WTC11 (cell line): ENCODE data around the gene PRND.

Experiments used
- FOXJ3 ChIP-seq: sonication (generic); formaldehyde crosslinking; IDR thresholded peaks from 2 replicates; pipeline ENCODE4 v1.9.0; 2021; ENCODE audit warnings: missing genetic modification reagents, mild to moderate bottlenecking, borderline replicate concordance
- GRHL2 ChIP-seq: fragments of 250-450 bp; sonication (Bioruptor Pico); IDR thresholded peaks from 2 replicates; pipeline ENCODE4 v1.8.0; 2022; ENCODE audit warnings: mild to moderate bottlenecking, moderate library complexity; ENCODE audit not compliant: insufficient replicate concordance, severe bottlenecking
- SOX15 ChIP-seq: fragments of 250-450 bp; sonication (Bioruptor Pico); IDR thresholded peaks from 2 replicates; pipeline ENCODE4 v1.9.0; 2021; ENCODE audit warnings: mild to moderate bottlenecking
- TEAD4 ChIP-seq: sonication (generic); formaldehyde crosslinking; IDR thresholded peaks from 2 replicates; pipeline ENCODE4 v1.8.0; 2022; ENCODE audit warnings: mild to moderate bottlenecking, missing genetic modification reagents
- TP53 ChIP-seq: sonication (generic); formaldehyde crosslinking; IDR thresholded peaks from 2 replicates; pipeline ENCODE4 v1.8.1; 2023; ENCODE audit warnings: mild to moderate bottlenecking, missing genetic modification reagents
- ZNF121 ChIP-seq: sonication (generic); formaldehyde crosslinking; IDR thresholded peaks from 2 replicates; pipeline ENCODE4 v1.8.0; 2023; ENCODE audit warnings: missing genetic modification reagents
- ZNF232 ChIP-seq: sonication (generic); formaldehyde crosslinking; IDR thresholded peaks from 2 replicates; pipeline ENCODE4 v1.8.0; 2022; ENCODE audit warnings: mild to moderate bottlenecking, missing genetic modification reagents
- TF ChIP-seq, protein P1 (sequence below): fragments of 200-600 bp; IDR thresholded peaks from 2 replicates; pipeline ENCODE4 v1.8.0; 2022; ENCODE audit warnings: antibody characterized with exemption
- TF ChIP-seq, protein P2 (sequence below): sonication (generic); formaldehyde crosslinking; IDR thresholded peaks from 2 replicates; pipeline ENCODE4 v1.8.1; 2022; ENCODE audit warnings: mild to moderate bottlenecking, missing genetic modification reagents, moderate library complexity, borderline replicate concordance
- TF ChIP-seq, protein P3 (sequence below): sonication (generic); formaldehyde crosslinking; IDR thresholded peaks from 2 replicates; pipeline ENCODE4 v1.8.1; 2022; ENCODE audit warnings: low read depth, missing genetic modification reagents, borderline replicate concordance
- TF ChIP-seq, protein P4 (sequence below): sonication (generic); formaldehyde crosslinking; IDR thresholded peaks from 2 replicates; pipeline ENCODE4 v1.8.0; 2022; ENCODE audit warnings: mild to moderate bottlenecking, missing genetic modification reagents
- TF ChIP-seq, protein P5 (sequence below): sonication (generic); formaldehyde crosslinking; IDR thresholded peaks from 2 replicates; pipeline ENCODE4 v1.8.0; 2023; ENCODE audit warnings: mild to moderate bottlenecking, missing genetic modification reagents
- TF ChIP-seq, protein P6 (sequence below): sonication (generic); formaldehyde crosslinking; IDR thresholded peaks from 2 replicates; pipeline ENCODE4 v1.8.1; 2022; ENCODE audit warnings: mild to moderate bottlenecking, moderate library complexity, missing genetic modification reagents

DNA sequence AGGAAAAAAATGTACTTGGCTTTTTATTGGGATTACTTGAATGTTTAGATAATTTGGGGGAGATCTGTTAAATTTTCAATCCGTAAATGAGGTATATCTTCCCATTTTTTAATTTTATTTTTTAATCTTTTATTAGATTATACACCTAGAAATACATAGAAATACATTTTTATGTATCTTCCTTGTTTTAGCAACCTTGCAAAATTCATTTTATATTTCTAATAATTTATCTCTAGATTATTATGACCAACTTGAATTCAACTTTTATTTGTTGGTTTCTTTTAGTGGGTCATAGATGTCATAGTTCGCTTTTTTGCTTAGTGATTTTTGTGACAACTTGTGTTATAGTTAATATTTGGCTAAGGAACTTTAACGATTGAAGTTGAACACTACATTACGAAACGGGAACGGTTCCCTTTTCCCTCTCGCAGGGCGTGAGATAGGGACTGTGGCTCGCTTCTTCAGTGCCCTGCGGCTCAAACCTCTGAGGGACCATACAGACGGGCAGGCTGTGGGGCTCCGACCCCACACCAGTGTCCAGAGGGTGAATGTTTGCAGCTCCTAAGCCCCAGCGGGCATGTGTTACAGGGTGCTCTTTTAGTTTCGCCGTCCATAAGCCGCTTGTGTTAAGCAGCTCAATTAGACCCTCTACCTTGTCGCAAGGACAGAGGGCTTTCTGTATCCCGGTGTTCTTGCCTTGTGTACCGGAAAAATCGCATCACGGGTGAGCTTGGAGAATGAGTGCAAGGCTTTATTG is 53.8 kb downstream of the PRND start:
- no peak for TF ChIP-seq TP53 (CRISPR knock-in tag)
- TF ChIP-seq, protein P1, sequence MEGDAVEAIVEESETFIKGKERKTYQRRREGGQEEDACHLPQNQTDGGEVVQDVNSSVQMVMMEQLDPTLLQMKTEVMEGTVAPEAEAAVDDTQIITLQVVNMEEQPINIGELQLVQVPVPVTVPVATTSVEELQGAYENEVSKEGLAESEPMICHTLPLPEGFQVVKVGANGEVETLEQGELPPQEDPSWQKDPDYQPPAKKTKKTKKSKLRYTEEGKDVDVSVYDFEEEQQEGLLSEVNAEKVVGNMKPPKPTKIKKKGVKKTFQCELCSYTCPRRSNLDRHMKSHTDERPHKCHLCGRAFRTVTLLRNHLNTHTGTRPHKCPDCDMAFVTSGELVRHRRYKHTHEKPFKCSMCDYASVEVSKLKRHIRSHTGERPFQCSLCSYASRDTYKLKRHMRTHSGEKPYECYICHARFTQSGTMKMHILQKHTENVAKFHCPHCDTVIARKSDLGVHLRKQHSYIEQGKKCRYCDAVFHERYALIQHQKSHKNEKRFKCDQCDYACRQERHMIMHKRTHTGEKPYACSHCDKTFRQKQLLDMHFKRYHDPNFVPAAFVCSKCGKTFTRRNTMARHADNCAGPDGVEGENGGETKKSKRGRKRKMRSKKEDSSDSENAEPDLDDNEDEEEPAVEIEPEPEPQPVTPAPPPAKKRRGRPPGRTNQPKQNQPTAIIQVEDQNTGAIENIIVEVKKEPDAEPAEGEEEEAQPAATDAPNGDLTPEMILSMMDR = no peak
- no peak for TF ChIP-seq ZNF232 (CRISPR knock-in tag)
- TF ChIP-seq, protein P2, sequence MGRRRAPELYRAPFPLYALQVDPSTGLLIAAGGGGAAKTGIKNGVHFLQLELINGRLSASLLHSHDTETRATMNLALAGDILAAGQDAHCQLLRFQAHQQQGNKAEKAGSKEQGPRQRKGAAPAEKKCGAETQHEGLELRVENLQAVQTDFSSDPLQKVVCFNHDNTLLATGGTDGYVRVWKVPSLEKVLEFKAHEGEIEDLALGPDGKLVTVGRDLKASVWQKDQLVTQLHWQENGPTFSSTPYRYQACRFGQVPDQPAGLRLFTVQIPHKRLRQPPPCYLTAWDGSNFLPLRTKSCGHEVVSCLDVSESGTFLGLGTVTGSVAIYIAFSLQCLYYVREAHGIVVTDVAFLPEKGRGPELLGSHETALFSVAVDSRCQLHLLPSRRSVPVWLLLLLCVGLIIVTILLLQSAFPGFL = no peak
- TF ChIP-seq FOXJ3 (CRISPR knock-in tag) = no peak
- TF ChIP-seq, protein P3, sequence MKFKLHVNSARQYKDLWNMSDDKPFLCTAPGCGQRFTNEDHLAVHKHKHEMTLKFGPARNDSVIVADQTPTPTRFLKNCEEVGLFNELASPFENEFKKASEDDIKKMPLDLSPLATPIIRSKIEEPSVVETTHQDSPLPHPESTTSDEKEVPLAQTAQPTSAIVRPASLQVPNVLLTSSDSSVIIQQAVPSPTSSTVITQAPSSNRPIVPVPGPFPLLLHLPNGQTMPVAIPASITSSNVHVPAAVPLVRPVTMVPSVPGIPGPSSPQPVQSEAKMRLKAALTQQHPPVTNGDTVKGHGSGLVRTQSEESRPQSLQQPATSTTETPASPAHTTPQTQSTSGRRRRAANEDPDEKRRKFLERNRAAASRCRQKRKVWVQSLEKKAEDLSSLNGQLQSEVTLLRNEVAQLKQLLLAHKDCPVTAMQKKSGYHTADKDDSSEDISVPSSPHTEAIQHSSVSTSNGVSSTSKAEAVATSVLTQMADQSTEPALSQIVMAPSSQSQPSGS = no peak
- TF ChIP-seq, protein P4, sequence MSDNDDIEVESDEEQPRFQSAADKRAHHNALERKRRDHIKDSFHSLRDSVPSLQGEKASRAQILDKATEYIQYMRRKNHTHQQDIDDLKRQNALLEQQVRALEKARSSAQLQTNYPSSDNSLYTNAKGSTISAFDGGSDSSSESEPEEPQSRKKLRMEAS (CRISPR knock-in tag) = no peak
- TF ChIP-seq ZNF121 (CRISPR knock-in tag) = no peak
- TF ChIP-seq GRHL2 (CRISPR knock-in tag) = no peak
- no peak for TF ChIP-seq SOX15 (CRISPR knock-in tag)
- TF ChIP-seq TEAD4 (CRISPR knock-in tag) = no peak
- TF ChIP-seq, protein P5, sequence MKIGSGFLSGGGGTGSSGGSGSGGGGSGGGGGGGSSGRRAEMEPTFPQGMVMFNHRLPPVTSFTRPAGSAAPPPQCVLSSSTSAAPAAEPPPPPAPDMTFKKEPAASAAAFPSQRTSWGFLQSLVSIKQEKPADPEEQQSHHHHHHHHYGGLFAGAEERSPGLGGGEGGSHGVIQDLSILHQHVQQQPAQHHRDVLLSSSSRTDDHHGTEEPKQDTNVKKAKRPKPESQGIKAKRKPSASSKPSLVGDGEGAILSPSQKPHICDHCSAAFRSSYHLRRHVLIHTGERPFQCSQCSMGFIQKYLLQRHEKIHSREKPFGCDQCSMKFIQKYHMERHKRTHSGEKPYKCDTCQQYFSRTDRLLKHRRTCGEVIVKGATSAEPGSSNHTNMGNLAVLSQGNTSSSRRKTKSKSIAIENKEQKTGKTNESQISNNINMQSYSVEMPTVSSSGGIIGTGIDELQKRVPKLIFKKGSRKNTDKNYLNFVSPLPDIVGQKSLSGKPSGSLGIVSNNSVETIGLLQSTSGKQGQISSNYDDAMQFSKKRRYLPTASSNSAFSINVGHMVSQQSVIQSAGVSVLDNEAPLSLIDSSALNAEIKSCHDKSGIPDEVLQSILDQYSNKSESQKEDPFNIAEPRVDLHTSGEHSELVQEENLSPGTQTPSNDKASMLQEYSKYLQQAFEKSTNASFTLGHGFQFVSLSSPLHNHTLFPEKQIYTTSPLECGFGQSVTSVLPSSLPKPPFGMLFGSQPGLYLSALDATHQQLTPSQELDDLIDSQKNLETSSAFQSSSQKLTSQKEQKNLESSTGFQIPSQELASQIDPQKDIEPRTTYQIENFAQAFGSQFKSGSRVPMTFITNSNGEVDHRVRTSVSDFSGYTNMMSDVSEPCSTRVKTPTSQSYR (CRISPR knock-in tag) = no peak
- TF ChIP-seq, protein P6, sequence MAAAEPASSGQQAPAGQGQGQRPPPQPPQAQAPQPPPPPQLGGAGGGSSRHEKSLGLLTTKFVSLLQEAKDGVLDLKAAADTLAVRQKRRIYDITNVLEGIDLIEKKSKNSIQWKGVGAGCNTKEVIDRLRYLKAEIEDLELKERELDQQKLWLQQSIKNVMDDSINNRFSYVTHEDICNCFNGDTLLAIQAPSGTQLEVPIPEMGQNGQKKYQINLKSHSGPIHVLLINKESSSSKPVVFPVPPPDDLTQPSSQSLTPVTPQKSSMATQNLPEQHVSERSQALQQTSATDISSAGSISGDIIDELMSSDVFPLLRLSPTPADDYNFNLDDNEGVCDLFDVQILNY (CRISPR knock-in tag) = no peak
